ENCODE measurements around the gene YAF2. TPM values are rescaled to one million over a fixed set of nuclear protein-coding genes. Genes with fewer than 3 reads are reported as not detected.
A peak's percentile ranks its signal among the peaks of the same experiment; 100 is the strongest.
"Not testable (repeated sequence)": the region's sequence is repeated elsewhere in the genome, so short reads cannot be mapped to it uniquely, and the experiment has no call there.

Gene YAF2
- total and polyA plus RNA-seq, 5 experiments from 2014 or later: 10.6 to 42.8 (median 21.8) TPM

- POLR2A ChIA-PET: no interaction called here
- H3K4me3 Mint-ChIP-seq: no peak overlapping the region
- no peak for DNase-seq
- no peaks in the 10 kb centered on the region for H3K9me3 Mint-ChIP-seq
- peak overlapping the region in 4 of 10 donors; percentile 31 to 73 (median 48) for H3K27ac Mint-ChIP-seq
- peaks cover 0 to 18% (median 6%) of the 10 kb centered on the region in 3 donors for H3K36me3 Mint-ChIP-seq
- ATAC-seq: no peak
- peaks cover 13 to 45% (median 35%) of the 10 kb centered on the region in 4 donors for H3K4me1 Mint-ChIP-seq
- no peaks in the 10 kb centered on the region for H3K27me3 Mint-ChIP-seq
Observed at GRCh38 chr12:42213954-42214426, 24.1 kb downstream of the YAF2 start.

DNA sequence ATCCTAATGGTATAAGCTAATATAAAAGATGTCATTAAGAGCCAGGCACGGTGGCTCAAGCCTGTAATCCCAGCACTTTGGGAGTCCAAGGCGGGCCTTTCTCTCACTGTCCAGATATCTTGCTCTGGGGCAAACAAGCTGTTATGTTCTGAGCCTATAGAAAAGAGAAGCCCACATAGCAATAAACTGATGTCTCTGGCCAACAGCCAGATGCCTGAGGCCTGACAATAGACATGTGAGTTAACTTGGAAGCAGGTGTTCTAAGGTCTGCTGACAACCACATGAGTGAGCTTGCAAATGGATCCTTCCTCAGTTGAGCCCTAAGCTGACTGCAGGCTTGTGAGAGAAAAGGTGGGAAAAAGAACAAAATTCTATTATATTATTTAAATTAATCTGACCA is 25.0 kb downstream of the YAF2 start:
- DNase-seq: no peak
- Mint-ChIP-seq H3K9me3 (no peaks in the 10 kb centered on the region), H3K4me1 (peaks cover 16 to 39% (median 27%) of the 10 kb centered on the region in 4 donors), H3K27me3 (no peaks in the 10 kb centered on the region), H3K27ac (peak overlapping the region in 2 of 10 donors; percentile 51 to 65), H3K4me3 (no peak overlapping the region), H3K36me3 (peaks cover 0 to 25% (median 8%) of the 10 kb centered on the region in 3 donors)
- ATAC-seq: no peak
- POLR2A ChIA-PET: no interaction called here

DNA sequence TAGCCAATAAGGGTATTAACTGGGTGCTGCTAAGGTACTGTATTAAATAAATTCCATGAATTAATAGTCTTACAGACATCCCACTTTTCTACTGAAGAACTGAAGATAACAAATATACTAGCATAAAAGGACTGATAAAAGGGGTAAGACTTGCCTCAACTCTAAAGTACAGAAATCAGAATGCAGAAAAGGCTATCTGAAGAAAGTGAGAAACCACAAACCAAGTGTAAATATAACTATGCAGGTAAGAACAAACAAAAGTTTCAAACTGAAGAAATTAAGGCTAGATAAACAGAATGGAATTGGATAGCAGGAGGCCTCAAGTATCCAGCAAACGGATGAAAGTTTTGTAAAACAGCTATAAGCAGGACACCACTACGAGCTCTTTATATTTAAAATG is 29.5 kb downstream of the YAF2 start:
- Mint-ChIP-seq H3K4me1 (peaks cover 2 to 13% (median 7%) of the 10 kb centered on the region in 4 donors), H3K4me3 (no peak overlapping the region), H3K27me3 (no peaks in the 10 kb centered on the region), H3K27ac (peak overlapping the region in 2 of 10 donors; percentile 34 to 45), H3K9me3 (no peaks in the 10 kb centered on the region), H3K36me3 (peaks cover 6 to 55% (median 15%) of the 10 kb centered on the region in 3 donors)
- DNase-seq: no peak
- POLR2A ChIA-PET: no interaction called here
- ATAC-seq: no peak

GRCh38 chr12:42204819-42205218 is 33.2 kb downstream of the YAF2 start:
- Mint-ChIP-seq H3K4me3 (no peak overlapping the region), H3K4me1 (peaks cover 9 to 32% (median 15%) of the 10 kb centered on the region in 4 donors), H3K27me3 (no peaks in the 10 kb centered on the region), H3K36me3 (peaks cover 6 to 75% (median 22%) of the 10 kb centered on the region in 3 donors), H3K27ac (no peak overlapping the region), H3K9me3 (no peaks in the 10 kb centered on the region)
- no peak for DNase-seq
- POLR2A ChIA-PET: interaction anchor here (0.6 kb wide), 1 partner anchor 61 kb away, joined by 4 read pairs; no protein-coding TSS in a partner anchor
- ATAC-seq: no peak

DNA sequence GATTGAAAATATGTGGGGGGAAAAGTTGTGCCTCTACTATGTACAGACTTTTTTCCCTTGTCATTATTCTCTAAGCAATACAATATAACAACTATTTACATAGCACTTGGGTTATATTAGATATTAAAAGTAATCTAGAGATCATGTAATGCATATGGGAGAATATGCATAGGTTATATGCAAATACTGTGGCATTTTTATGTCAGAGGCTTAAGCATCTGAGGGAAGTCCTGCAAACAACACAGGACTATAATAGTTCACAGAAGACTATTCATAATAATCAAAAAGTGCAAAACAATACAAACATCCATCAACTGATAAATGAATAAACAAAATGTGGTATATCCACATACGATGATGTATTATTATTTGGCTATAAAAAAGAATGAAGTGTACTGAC is 33.7 kb downstream of the YAF2 start:
- ATAC-seq (no peak), DNase-seq (no peak)
- Mint-ChIP-seq H3K4me3 (no peak overlapping the region), H3K9me3 (no peaks in the 10 kb centered on the region), H3K36me3 (peaks cover 6 to 76% (median 22%) of the 10 kb centered on the region in 3 donors), H3K27me3 (no peaks in the 10 kb centered on the region), H3K27ac (no peak overlapping the region), H3K4me1 (peaks cover 9 to 33% (median 15%) of the 10 kb centered on the region in 4 donors)
- POLR2A ChIA-PET: no interaction called here

DNA sequence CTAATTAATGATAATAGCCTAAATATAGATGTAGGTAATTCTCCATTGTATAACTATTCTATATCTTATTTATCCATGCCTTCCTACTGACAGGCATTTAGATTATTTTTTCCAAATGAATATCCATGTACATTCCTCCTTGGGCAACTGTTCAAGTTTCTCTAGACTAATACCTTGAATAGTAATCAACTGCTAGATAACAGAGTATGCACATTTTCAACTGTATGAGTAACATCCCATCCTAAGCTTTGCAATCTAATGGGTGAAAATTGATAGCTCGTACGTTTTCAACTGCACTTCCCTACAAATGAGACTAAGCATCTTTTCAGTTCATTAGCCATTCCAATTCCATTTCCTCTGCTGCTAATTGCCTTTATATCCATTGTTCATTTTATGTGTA is 37.0 kb downstream of the YAF2 start:
- H3K9me3 Mint-ChIP-seq: no peaks in the 10 kb centered on the region
- no peak overlapping the region for H3K27ac Mint-ChIP-seq
- H3K36me3 Mint-ChIP-seq: peaks cover 0 to 83% (median 29%) of the 10 kb centered on the region in 3 donors
- POLR2A ChIA-PET: no interaction called here
- no peak overlapping the region for H3K4me3 Mint-ChIP-seq
- ATAC-seq (no peak), DNase-seq (no peak)
- H3K27me3 Mint-ChIP-seq: no peaks in the 10 kb centered on the region
- H3K4me1 Mint-ChIP-seq: peaks cover 7 to 33% (median 13%) of the 10 kb centered on the region in 4 donors

DNA sequence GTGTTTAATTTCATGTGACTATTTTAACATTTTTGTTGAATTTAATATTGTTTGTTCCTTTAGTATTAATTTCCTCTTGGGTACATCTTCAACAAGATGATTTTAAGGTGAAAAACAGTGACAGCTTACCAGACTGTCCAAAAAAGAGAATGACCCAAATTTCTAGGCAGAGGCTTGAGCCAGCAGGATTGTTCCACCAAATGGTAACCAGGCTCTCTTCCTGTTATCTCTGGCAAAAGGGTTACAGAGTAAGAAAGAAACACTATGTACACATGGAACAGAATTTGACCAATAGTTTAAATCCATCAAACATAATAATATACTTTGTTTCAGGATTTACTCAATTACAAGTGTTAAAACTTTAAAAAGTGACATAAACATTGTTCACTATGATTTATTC is 39.0 kb downstream of the YAF2 start:
- POLR2A ChIA-PET: no interaction called here
- Mint-ChIP-seq H3K4me1 (peaks cover 4 to 36% (median 14%) of the 10 kb centered on the region in 4 donors), H3K4me3 (no peak overlapping the region), H3K36me3 (peaks cover 0 to 84% (median 27%) of the 10 kb centered on the region in 3 donors), H3K27me3 (no peaks in the 10 kb centered on the region), H3K9me3 (no peaks in the 10 kb centered on the region), H3K27ac (peak overlapping the region in 1 of 10 donors; percentile 71)
- ATAC-seq (no peak), DNase-seq (no peak)

- peaks cover 0 to 84% (median 25%) of the 10 kb centered on the region in 3 donors for H3K36me3 Mint-ChIP-seq
Observed at GRCh38 chr12:42196723-42197603, 41.1 kb downstream of the YAF2 start.

GRCh38 chr12:42192686-42193085 is 45.4 kb downstream of the YAF2 start:
- no peaks in the 10 kb centered on the region for H3K27me3 Mint-ChIP-seq
- H3K9me3 Mint-ChIP-seq: no peaks in the 10 kb centered on the region
- H3K27ac Mint-ChIP-seq: no peak overlapping the region
- H3K4me1 Mint-ChIP-seq: peaks cover 7 to 15% (median 11%) of the 10 kb centered on the region in 4 donors
- POLR2A ChIA-PET: no interaction called here
- ATAC-seq (no peak), DNase-seq (no peak)
- H3K4me3 Mint-ChIP-seq: no peak overlapping the region
- peaks cover 0 to 66% (median 12%) of the 10 kb centered on the region in 3 donors for H3K36me3 Mint-ChIP-seq

More at GRCh38 chr12:42196723-42197603, 41.1 kb downstream of the YAF2 start:
- Mint-ChIP-seq H3K27ac (peak overlapping the region in 2 of 10 donors; percentile 22 to 32), H3K27me3 (no peaks in the 10 kb centered on the region), H3K4me3 (no peak overlapping the region), H3K9me3 (no peaks in the 10 kb centered on the region), H3K4me1 (peaks cover 4 to 30% (median 14%) of the 10 kb centered on the region in 4 donors)
- no peak for ATAC-seq
- POLR2A ChIA-PET: no interaction called here
- DNase-seq: no peak

- no peak for ATAC-seq
- Mint-ChIP-seq H3K27ac (peak overlapping the region in 1 of 10 donors; percentile 60), H3K27me3 (no peaks in the 10 kb centered on the region), H3K4me3 (no peak overlapping the region), H3K4me1 (peaks cover 7 to 15% (median 11%) of the 10 kb centered on the region in 4 donors), H3K36me3 (peaks cover 0 to 62% (median 9%) of the 10 kb centered on the region in 3 donors), H3K9me3 (no peaks in the 10 kb centered on the region)
- POLR2A ChIA-PET: no interaction called here
- no peak for DNase-seq
Observed at GRCh38 chr12:42192258-42192657, 45.8 kb downstream of the YAF2 start.

DNA sequence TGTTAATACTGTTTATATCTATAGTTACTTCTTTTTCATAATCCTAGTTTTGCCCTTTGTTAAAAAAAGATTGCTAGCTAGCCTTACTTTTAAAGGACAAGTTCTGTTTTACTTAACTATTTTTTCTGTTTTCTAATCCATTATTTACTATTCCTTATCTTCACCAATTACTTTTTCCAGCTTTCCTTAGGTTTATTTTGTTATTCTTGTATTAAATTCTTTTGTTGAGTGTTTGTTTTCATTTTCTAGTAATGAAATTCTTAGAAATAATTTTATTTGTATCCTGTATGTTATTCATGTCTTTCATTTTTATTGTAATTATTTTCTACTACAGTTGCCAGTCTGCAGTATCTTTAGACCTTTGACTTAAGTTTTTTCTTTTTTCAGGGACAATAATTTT is 47.7 kb downstream of the YAF2 start:
- Mint-ChIP-seq H3K27me3 (no peaks in the 10 kb centered on the region), H3K9me3 (no peaks in the 10 kb centered on the region), H3K27ac (no peak overlapping the region), H3K4me3 (no peak overlapping the region), H3K36me3 (peaks cover 0 to 51% (median 4%) of the 10 kb centered on the region in 3 donors), H3K4me1 (peaks cover 7 to 17% (median 9%) of the 10 kb centered on the region in 4 donors)
- DNase-seq (no peak), ATAC-seq (no peak)
- POLR2A ChIA-PET: no interaction called here

GRCh38 chr12:42188275-42188674 is 49.8 kb downstream of the YAF2 start:
- H3K27me3 Mint-ChIP-seq, DNase-seq, H3K4me3 Mint-ChIP-seq, POLR2A ChIA-PET, H3K27ac Mint-ChIP-seq, H3K9me3 Mint-ChIP-seq, ATAC-seq: not testable (repeated sequence)
- H3K36me3 Mint-ChIP-seq: peaks cover 4 to 49% (median 7%) of the 10 kb centered on the region in 3 donors
- peaks cover 13 to 23% (median 17%) of the 10 kb centered on the region in 4 donors for H3K4me1 Mint-ChIP-seq

DNA sequence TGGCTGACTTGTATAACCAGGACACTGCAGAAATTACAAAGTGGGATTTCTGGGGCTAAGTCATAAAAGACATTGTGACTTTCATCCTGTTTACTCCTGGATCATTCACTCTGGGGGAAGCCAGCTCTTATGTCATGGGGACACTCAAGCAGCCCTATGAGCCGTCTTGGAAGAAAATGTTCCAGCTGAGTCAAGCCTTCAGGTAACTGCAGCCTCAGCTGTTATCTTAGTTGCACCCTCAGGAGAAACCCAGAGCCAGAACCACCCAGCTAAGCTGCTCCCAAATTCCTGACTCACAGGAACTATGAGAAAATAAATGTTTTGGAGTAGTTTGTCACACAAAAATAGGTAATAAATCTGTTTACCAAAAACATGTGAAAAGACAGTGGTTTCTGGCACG is 50.2 kb downstream of the YAF2 start:
- no peak overlapping the region for H3K27ac Mint-ChIP-seq
- no peak for DNase-seq
- peaks cover 17 to 26% (median 21%) of the 10 kb centered on the region in 4 donors for H3K4me1 Mint-ChIP-seq
- POLR2A ChIA-PET: no interaction called here
- H3K9me3 Mint-ChIP-seq: no peaks in the 10 kb centered on the region
- no peak for ATAC-seq
- H3K4me3 Mint-ChIP-seq: no peak overlapping the region
- peaks cover 4 to 46% (median 7%) of the 10 kb centered on the region in 3 donors for H3K36me3 Mint-ChIP-seq
- no peaks in the 10 kb centered on the region for H3K27me3 Mint-ChIP-seq

Measured in naive thymus-derived CD8-positive, alpha-beta T cell (primary cell).